K562 (cell line): ENCODE measurements around the gene POLR2B. TPM values are rescaled to one million over a fixed set of nuclear protein-coding genes. Genes with fewer than 3 reads are reported as not detected.

Experiments
- BCOR ChIP-seq: fragments of 450-650 bp; IDR thresholded peaks from 2 replicates; pipeline ENCODE4 v1.6.1; 2016
- CREB1 ChIP-seq, 2 experiments: sonication (generic) in 1 of 2; formaldehyde crosslinking in 1 of 2; IDR thresholded peaks; 2 replicates each; pipeline versions ENCODE4 v1.6.1 to v1.8.0; 2012 to 2022; ENCODE audit warnings: inconsistent platforms in 1 of 2, mild to moderate bottlenecking in 1 of 2, missing genetic modification reagents in 1 of 2, moderate library complexity in 1 of 2
- E2F6 ChIP-seq, 2 experiments: IDR thresholded peaks; 2 replicates each; pipeline ENCODE4 v1.6.1; 2011; ENCODE audit warnings: borderline replicate concordance in 1 of 2, control low read depth in 1 of 2, low read depth in 1 of 2, low read length in 1 of 2, mild to moderate bottlenecking in 1 of 2, mixed read lengths in 1 of 2, moderate library complexity in 1 of 2; ENCODE audit not compliant: insufficient read depth in 1 of 2, insufficient read length in 1 of 2, poor library complexity in 1 of 2, severe bottlenecking in 1 of 2; ENCODE audit errors: extremely low read depth in 1 of 2
- E2F8 ChIP-seq: fragments of 450-650 bp; IDR thresholded peaks from 2 replicates; pipeline ENCODE4 v1.7.1; 2018; ENCODE audit warnings: mild to moderate bottlenecking, low read depth; ENCODE audit not compliant: partially characterized antibody
- ELK1 ChIP-seq: sonication (generic); formaldehyde crosslinking; IDR thresholded peaks from 2 replicates; pipeline ENCODE4 v1.8.1; 2022; ENCODE audit warnings: missing genetic modification reagents
- ETV1 ChIP-seq: fragments of 450-650 bp; conservative IDR thresholded peaks from 2 replicates; pipeline ENCODE4 v1.6.1; 2016; ENCODE audit warnings: missing genetic modification characterization, control low read depth, low read depth, missing compliant biosample characterization
- FOXA3 ChIP-seq, 2 experiments: fragments of 450-650 bp in 1 of 2; sonication (generic) in 1 of 2; formaldehyde crosslinking; IDR thresholded peaks in 1 of 2; conservative IDR thresholded peaks in 1 of 2; 2 replicates each; pipeline versions ENCODE4 v1.4.0 to v1.8.0; 2020 to 2022; ENCODE audit warnings: mild to moderate bottlenecking in 2 of 2, missing genetic modification reagents in 1 of 2
- JUN ChIP-seq, 2 experiments: sonication (generic) in 1 of 2; formaldehyde crosslinking in 1 of 2; IDR thresholded peaks; 2 replicates each; pipeline versions ENCODE4 v1.6.1 to v1.8.0; 2012 to 2022; ENCODE audit warnings: borderline replicate concordance in 2 of 2, mild to moderate bottlenecking in 2 of 2, improper control_type of control experiment in 1 of 2, low read depth in 1 of 2, low read length in 1 of 2, missing genetic modification reagents in 1 of 2
- MAX ChIP-seq: sonication (generic); formaldehyde crosslinking; IDR thresholded peaks from 2 replicates; pipeline ENCODE4 v1.9.0; 2022; ENCODE audit warnings: mild to moderate bottlenecking, missing genetic modification reagents
- MTA3 ChIP-seq: fragments of 450-650 bp; formaldehyde crosslinking; IDR thresholded peaks from 2 replicates; pipeline ENCODE4 v1.6.1; 2017; ENCODE audit warnings: mild to moderate bottlenecking, borderline replicate concordance
- NR4A1 ChIP-seq, 2 experiments: fragments of 250-450 bp in 1 of 2; fragments of 450-650 bp in 1 of 2; sonication (Bioruptor Pico) in 1 of 2; IDR thresholded peaks; 2 replicates each; pipeline versions ENCODE4 v1.4.0 to v1.6.1; 2016 to 2020; ENCODE audit warnings: mild to moderate bottlenecking in 2 of 2, missing compliant biosample characterization in 1 of 2, missing genetic modification characterization in 1 of 2, moderate library complexity in 1 of 2
- RBBP5 ChIP-seq: fragments of 200-600 bp; sonication (generic); IDR thresholded peaks from 2 replicates; pipeline ENCODE4 v1.6.1; 2012; ENCODE audit warnings: borderline replicate concordance, mild to moderate bottlenecking, low read length, control low read depth, inconsistent platforms; ENCODE audit not compliant: insufficient read depth, poor library complexity, severe bottlenecking
- SMARCE1 ChIP-seq: fragments of 450-650 bp; IDR thresholded peaks from 2 replicates; pipeline ENCODE4 v1.7.1; 2016; ENCODE audit warnings: mild to moderate bottlenecking
- ZBTB12 ChIP-seq: fragments of 250-450 bp; sonication (Bioruptor Pico); IDR thresholded peaks from 2 replicates; pipeline ENCODE4 v1.4.0; 2020
- ZBTB2 ChIP-seq: fragments of 450-650 bp; IDR thresholded peaks from 2 replicates; pipeline ENCODE4 v1.6.1; 2016; ENCODE audit warnings: antibody characterized with exemption
- polyA plus RNA-seq, 8 experiments: library from polyadenylated mRNA; depleted of rRNA in 4 of 8; stranded (reverse) in 5 of 8; unstranded in 3 of 8; fragments of >200 nt; fragmentation: Nextera tagmentation in 2 of 8; fragmentation: Illumina TruSeq in 1 of 8; extraction: Ambion mirVana in 2 of 8; extraction: Trizol in 1 of 8; gene quantifications; 2 replicates each; pipeline versions ENCODE4 v1.2.1 to v1.2.3, GENCODE V29; 2011 to 2014; ENCODE audit warnings: inconsistent platforms in 1 of 8, missing spikeins in 1 of 8
- total RNA-seq, 7 experiments: library from RNA; depleted of rRNA in 6 of 7; stranded (reverse); fragments of >200 nt in 6 of 7; fragmentation: Illumina TruSeq in 2 of 7; extraction: Trizol in 2 of 7; gene quantifications; 2 replicates each; pipeline versions ENCODE4 v1.2.1 to v1.2.3, GENCODE V29; 2011 to 2021; ENCODE audit warnings: low replicate concordance in 1 of 7

POLR2B gene
- total and polyA plus RNA-seq, 9 of the 15 experiments (the other 6 are each of a cell fraction or from before 2014, with no cell fraction given) = 60.9 to 208 (median 142) TPM

GRCh38 chr4:56978750-56979303 lies at the start of gene POLR2B (continued):
- peak; percentile 20 for TF ChIP-seq E2F8
- TF ChIP-seq ZBTB2 = 0 out of 2 replicates have a peak, but pooled peaks have one; percentile 29
- TF ChIP-seq MAX = peak; percentile 59
- peak in 1 of 2 experiments; percentile 58; a peak in 1 of 4 replicates for TF ChIP-seq FOXA3 (CRISPR knock-in tag; conservative IDR thresholded peaks at IDR 0.05 in 1 of 2, IDR thresholded peaks at IDR 0.05 in 1 of 2)
- peak in 1 of 2 experiments; percentile 59 for TF ChIP-seq E2F6 (IDR thresholded peaks at IDR 0.05; ENCODE audit: borderline replicate concordance in 1 of 2, extremely low read depth in 1 of 2, insufficient read depth in 1 of 2, insufficient read length in 1 of 2, low read depth in 1 of 2, low read length in 1 of 2, poor library complexity in 1 of 2, severe bottlenecking in 1 of 2)
- peak; percentile 45; the same call in 1 of the 2 replicates for TF ChIP-seq JUN (IDR thresholded peaks at IDR 0.05; ENCODE audit: borderline replicate concordance, low read depth, low read length)
- no peak for TF ChIP-seq JUN (CRISPR knock-in tag; IDR thresholded peaks at IDR 0.05; ENCODE audit: borderline replicate concordance)
- no peak; the same call in 1 of the 2 replicates for TF ChIP-seq CREB1 (IDR thresholded peaks at IDR 0.05)
- peak; percentile 68; the same call in 1 of the 2 replicates for TF ChIP-seq CREB1 (CRISPR knock-in tag; IDR thresholded peaks at IDR 0.05)
- TF ChIP-seq NR4A1 (CRISPR knock-in tag; IDR thresholded peaks at IDR 0.05) = no peak
- TF ChIP-seq NR4A1 (tag; IDR thresholded peaks at IDR 0.05) = 0 out of 2 replicates have a peak, but pooled peaks have one; percentile 21
- TF ChIP-seq SMARCE1 = peak; percentile 13; the same call in 1 of the 2 replicates
- TF ChIP-seq MTA3 = peak; percentile 54; the same call in 1 of the 2 replicates
- TF ChIP-seq ETV1 (tag) = 0 out of 2 replicates have a peak, but pooled peaks have one; percentile 17
- TF ChIP-seq ZBTB12 = peak; percentile 77
- no peak for TF ChIP-seq ELK1 (CRISPR knock-in tag)
- peak; percentile 57 for TF ChIP-seq RBBP5
- no peak for TF ChIP-seq BCOR
